DMS114 treated with DMSO at 0.1 percent for 48 hours (cell line): ENCODE measurements around the gene CTDSPL.
"Not testable (repeated sequence)": the region's sequence is repeated elsewhere in the genome, so short reads cannot be mapped to it uniquely, and the experiment has no call there.

Experiments used
- DNase-seq: peaks from one replicate; lab custom pipeline; 2025; ENCODE audit not compliant: unreplicated experiment; lab: John Stamatoyannopoulos, UW

Gene CTDSPL

GRCh38 chr3:37985637-37986320 is 124.1 kb downstream of the CTDSPL start:
- DNase-seq, result no peak

- no peak for DNase-seq
These were observed 125.0 kb downstream of the CTDSPL start for GRCh38 chr3:37986479-37987314.

DNA sequence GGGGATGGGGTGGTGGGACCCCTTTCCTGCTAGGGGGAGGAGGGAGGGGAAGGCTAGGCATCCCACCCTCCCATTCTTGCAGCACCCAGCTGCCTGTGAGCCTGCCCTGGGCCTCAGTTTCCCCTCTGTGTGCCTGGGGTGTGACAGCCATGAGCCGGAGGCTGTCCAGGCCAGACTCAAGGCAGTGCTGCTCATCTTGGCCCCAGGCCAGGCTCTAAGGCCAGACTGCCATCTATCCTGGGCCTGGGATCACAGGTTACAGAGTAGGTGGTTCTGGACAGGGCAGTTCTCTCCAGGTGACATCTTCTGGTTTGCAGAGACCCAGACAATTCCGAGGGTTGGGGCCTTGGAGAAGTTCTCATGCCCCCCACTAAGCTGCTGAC is 125.6 kb downstream of the CTDSPL start:
- no peak for DNase-seq

DNA sequence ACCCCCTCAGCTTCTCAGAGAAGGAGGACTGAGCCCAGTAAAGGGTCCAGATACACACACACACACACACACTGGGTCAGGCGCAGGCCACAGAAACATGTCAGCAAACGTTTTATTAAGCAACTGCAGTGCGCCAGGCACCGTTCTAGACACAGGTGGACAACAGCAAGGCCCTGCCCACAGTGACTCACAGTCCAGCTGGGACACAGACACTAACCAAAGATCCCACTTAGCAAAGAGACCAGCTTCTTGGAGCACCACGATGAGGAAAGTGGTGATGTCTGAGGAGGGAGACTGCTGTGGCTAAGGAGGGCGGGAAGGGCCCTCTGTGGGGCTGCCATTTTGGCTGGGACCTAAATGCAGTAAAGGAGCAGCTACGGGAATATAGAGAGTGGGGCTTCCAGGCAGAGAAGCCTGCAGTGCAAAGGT is 126.1 kb downstream of the CTDSPL start:
- DNase-seq, result no peak

- DNase-seq, result not testable (repeated sequence)
These were observed 126.7 kb downstream of the CTDSPL start for GRCh38 chr3:37988376-37988775.

DNA sequence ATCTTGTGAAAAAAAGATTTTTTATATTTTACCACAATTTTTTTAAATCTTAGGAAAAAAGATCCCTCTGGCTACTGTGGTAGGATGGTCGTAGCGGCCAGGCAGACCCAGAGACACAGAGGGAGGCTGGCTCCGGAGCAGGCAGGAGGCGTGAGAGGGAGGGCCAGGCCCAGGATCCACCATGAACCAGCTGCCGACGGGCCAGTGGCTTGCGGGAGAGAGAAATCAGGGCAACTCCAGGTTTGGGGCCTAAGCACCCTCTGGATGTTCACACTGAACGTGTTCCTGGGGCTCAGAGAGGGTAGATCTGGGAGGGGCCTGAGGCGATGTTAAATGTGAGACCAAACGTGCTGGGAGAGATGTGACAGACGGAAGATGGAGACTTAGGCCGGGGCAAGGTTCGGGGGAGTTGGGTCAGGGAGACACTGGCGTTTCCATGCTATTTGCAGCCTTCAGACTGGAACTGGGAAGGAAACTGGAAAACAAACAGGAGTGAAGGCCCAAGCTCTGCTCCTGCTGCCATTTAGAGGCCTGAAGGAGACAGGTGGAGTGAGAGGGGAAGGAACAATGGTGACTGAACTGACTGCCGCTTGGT is 127.3 kb downstream of the CTDSPL start:
- DNase-seq, result no peak

DNA sequence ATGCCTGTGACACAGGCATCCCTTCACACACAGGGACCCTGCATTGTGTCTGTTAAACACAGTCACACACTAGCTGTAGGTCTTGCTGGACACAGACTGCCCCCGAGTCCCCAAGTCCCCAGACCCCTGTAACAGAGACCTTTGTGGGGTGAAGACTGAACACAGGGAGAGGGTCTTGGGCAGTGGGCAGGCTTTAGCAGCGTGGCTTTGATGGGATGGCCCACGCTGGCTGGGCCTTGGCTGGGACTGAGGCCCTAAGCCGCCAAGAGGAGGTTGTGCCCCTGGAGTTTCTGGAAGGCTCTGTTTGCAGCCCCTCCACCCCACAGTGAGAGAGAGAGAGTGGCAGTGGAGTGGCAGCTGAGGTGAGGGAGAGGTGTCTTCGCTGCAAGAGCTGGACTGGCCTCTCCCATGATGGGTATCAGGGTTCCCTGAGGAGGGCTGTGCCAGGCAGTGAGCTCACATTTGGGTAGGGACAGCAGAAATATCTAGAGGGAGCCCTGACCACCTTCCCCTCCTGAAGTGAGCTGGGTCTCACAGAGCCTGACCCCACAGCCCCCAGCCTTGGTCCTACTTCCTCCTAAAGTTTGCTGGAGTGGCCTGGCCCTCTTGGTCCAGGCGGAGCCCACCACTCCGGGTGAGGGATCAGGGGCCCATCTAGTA is 128.3 kb downstream of the CTDSPL start:
- no peak for DNase-seq

GRCh38 chr3:37990527-37990926 is 128.8 kb downstream of the CTDSPL start, which contains the start of gene VILL:
Gene VILL (plus strand): TSS chr3:37990786. CDS start chr3:37993673, 2,887 bp downstream.
- no peak for DNase-seq

DNA sequence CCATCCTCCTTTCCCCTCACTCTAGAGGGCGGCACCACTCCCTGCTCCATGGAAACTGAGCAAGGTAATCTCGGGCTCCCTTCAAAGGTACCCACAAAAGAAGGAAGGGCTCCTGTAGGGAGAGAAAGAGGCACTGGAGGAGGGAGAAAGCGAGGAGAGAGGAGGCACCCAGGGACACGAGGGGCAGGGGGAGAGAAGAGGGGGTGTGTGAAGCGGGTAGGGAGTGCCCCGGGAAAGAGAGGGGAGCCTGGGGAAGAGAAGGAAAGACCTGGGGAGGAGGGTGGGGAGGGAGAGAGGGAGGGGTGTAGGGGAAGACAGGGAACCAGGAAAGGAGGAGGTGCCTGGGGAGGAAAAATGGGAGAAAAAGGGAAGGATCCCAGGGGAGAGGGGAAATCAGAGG is 129.4 kb downstream of the CTDSPL start:
- DNase-seq, result no peak

- DNase-seq, result no peak
These were observed 130.1 kb downstream of the CTDSPL start for GRCh38 chr3:37991823-37992222.

DNA sequence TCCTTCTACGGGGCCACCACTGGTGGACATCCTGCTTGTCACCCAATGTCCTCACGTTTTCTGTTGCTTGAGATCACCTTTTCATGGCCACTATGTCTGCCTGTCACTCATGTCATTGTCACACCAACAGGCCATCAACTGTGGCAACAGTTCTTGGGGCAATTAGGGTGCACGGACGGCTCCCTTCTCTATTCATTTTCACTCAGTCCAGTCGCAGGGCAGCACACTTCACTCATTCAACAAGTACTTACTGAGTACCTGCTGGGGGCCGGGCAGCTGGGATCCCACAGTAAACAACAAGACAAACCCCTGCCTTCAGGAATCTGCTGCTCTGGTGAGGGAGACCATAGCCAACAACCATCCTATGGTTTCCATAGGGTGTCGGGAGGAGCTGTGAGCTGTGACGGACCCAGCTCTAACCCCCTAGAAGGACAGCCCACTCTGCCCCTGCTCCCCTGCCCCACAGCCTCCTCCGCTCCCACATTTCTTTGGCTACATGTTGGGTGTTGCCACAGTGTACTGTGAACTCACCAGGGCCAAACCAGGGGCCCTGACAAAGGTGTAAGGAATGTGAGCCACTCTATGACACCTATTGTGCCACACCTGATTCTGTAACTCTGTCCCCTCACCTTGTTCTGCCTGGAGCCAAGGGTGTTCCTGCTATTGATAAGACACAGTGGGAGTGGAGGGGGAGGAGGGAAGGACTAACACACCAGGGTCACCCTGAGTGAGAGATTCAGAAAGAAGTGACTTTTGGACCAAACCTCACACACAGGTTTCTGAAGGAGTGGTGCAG is 130.8 kb downstream of the CTDSPL start:
- DNase-seq, result no peak

- DNase-seq, result no peak
These were observed 131.4 kb downstream of the CTDSPL start for GRCh38 chr3:37993067-37993455.

DNA sequence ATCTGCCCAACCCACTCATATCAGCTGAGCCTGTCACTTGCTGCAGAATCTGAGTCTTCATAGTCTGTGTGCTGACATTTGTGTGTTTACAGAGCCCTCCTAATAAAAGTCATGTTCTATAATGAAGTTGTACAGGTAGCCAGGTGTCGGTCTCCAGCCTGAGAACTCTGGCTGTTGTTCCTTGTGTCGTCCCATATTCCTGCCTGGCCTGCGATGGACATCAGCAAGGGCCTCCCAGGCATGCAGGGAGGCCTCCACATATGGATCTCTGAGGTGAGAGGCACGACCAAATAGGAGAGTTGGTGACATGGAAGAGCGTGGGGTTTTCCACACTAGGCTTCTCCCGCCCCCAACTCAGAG is 131.8 kb downstream of the CTDSPL start:
- no peak for DNase-seq

DNA sequence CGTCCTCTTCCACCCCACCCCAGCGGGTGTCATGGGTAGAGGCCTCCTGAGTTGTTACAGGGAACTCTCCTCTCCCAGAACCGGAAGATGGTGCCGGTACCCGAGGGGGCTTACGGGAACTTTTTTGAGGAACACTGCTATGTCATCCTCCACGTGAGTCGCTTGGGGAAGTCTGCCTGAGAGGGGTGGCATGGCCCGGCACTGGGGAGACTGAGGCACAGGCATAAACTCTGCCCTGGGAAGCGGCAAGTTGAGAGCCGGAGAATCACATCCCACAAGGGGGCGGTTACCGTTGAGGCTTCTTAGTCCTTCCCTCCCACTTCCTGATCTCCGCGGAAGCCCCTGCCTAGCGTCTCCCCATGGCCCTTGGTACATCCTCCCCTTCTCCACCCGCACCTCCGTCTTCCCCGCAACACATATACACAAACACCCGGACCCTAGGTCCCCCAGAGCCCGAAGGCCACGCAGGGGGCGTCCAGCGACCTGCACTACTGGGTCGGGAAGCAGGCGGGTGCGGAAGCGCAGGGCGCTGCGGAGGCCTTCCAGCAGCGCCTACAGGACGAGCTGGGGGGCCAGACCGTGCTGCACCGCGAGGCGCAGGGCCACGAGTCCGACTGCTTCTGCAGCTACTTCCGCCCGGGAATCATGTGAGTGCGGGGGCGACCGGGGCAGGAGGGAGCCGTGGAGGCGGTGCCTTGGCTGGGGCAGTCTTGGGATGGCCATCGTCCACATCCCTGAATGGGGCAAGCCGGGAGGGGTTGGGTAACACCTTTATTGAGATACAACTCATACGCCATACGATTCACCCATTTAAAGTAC is 132.3 kb downstream of the CTDSPL start:
- peak; percentile 57 for DNase-seq

DNA sequence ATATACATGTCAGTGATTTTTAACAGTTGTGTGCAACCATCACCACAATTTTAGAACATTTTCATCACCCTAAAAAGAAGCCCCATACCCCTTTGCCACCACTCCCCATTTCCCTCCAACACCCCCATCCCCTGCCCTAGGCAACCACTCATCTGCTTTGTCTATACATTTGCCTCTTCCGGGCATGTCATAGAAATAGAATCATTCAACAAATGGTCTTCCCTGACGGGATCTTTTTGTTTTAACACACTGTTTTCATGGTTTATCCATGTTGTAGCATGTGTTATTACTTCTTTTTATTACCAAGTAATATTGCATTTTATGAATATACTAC is 132.9 kb downstream of the CTDSPL start:
- DNase-seq, result no peak

DNA sequence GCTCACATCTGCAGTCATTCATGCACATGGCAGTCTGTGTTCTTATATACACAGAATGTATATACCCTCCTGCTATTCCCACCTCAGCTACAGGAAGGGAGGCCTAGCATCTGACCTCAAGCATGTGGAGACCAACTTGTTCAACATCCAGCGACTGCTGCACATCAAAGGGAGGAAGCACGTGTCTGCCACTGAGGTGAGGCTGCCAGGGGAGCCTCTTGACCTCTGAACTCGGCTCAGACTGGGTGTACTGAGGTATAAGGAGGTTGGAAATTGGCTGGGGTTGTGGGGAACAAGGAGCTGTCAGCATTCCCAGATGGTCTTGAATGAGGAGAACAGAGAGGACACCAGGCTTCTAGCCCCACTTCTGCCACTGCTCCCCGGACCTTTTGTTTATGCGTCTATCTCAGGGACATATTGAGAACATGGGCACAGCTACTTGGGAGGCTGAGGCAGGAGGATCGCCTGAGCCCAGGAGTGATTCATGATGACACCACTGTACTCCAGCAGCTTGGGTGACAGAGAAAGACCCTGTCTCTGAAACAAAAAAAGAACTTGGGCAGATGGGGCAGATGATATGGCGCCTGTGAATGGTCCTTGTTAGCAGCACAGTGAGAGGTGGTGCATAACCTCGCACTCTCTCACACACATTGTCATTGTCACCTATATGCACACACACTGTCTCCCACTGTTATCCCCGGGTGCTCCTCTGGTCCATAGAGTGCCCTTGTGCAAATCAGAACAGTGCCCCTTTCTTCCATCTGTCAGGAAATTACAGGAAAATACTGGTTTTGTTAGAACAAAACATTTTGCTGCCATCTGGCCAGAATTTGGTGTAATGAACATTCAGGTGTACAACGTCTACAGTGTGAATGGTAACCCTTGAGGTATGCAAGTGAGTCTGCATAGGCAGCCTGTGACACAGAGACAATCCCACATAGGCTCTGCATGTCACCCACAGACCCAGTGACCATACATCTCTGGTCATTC is 134.3 kb downstream of the CTDSPL start:
- DNase-seq, result no peak

DNA sequence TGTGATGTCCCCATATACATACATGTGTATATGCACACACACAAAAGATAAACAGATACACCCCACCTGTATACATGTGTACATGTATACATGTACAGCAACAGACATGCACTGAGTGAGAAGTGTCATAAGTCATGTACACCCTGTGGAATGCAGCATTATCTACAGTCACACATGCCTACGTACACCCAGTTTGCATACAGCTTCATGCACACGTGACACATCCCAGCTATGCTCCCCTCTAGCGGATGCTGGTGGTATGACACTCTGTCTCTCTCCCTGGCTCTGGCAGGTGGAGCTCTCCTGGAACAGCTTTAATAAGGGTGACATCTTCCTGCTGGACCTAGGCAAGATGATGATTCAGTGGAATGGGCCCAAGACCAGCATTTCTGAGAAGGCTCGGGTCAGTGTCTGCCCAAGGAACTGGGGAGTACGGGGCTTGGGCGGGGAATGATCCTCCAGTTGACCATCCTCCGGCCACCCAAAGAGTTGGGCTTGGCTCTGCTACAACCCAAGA is 135.2 kb downstream of the CTDSPL start:
- DNase-seq, result peak; percentile 54

GRCh38 chr3:37997342-37997741 is 135.7 kb downstream of the CTDSPL start:
- DNase-seq, result no peak
